A549 (cell line): Measurements from ENCODE around the gene PRRG4. TPM values are rescaled to one million over a fixed set of nuclear protein-coding genes. Genes with fewer than 3 reads are reported as not detected.
A peak's percentile ranks its signal among the peaks of the same experiment; 100 is the strongest.

Experiments used
- ATAC-seq, 2 experiments: fragments of 200-7000 bp in 1 of 2; fragments of >200 bp in 1 of 2; cut with Nextera tagmentation in 1 of 2; cut with Tn5 transposase in 1 of 2; 3 replicates each; pipeline versions ENCODE4 v1.8.0 to v1.9.1; 2018 to 2020; ENCODE audit warnings: mild to moderate bottlenecking in 1 of 2, moderate library complexity in 1 of 2
- CTCF ChIA-PET: fragments of 300-600 bp; sonication (Branson Sonifier 250); formaldehyde crosslinking; extraction: SDS; loops from one replicate; lab custom pipeline; 2021; ENCODE audit warnings: antibody characterized with exemption, inconsistent platforms; lab: Yijun Ruan, JAX
- POLR2A ChIA-PET: fragments of 350-600 bp; formaldehyde crosslinking; extraction: SDS; loops from one replicate; lab custom pipeline; 2021; ENCODE audit warnings: antibody characterized with exemption, inconsistent platforms; lab: Yijun Ruan, JAX
- DNase-seq, 2 experiments: peaks; one replicate each; pipeline versions ENCODE4 v3.0.0 to v3.0.0-alpha.2; 2011 to 2016; ENCODE audit warnings: low read depth in 1 of 2, low spot score in 1 of 2
- FAIRE-seq: peaks from 2 replicates; lab custom pipeline; 2011; peaks lifted over from hg19 to GRCh38; lab: Jason Lieb, UNC
- H3K27ac ChIP-seq, 2 experiments: fragments of >200 bp; sonication (Bioruptor Twin); formaldehyde crosslinking; 3 replicates each; pipeline ENCODE4 v1.5.1; 2016 to 2017
- H3K4me1 ChIP-seq: fragments of >200 bp; sonication (Bioruptor Twin); formaldehyde crosslinking; 3 replicates; pipeline ENCODE4 v1.6.1; 2016
- H3K4me2 ChIP-seq: fragments of >200 bp; sonication (Bioruptor Twin); formaldehyde crosslinking; 3 replicates; pipeline ENCODE4 v1.6.1; 2016
- H3K4me3 ChIP-seq: fragments of >200 bp; sonication (Bioruptor Twin); formaldehyde crosslinking; 3 replicates; pipeline ENCODE4 v1.5.1; 2016
- H3K9me3 ChIP-seq: fragments of >200 bp; sonication (Bioruptor Twin); formaldehyde crosslinking; 3 replicates; pipeline ENCODE4 v1.6.1; 2016
- BHLHE40 ChIP-seq: IDR thresholded peaks from 2 replicates; pipeline ENCODE4 v1.6.1; 2012; ENCODE audit warnings: low read depth, low read length, inconsistent platforms
- CHD2 ChIP-seq: fragments of 150-350 bp; IDR thresholded peaks from 2 replicates; pipeline ENCODE4 v1.6.1; 2014; ENCODE audit warnings: low read length; ENCODE audit not compliant: partially characterized antibody
- CHD4 ChIP-seq: fragments of 200-600 bp; sonication (generic); IDR thresholded peaks from 2 replicates; pipeline ENCODE4 v1.6.1; 2016; ENCODE audit warnings: antibody characterized with exemption, mild to moderate bottlenecking, borderline replicate concordance
- EHF ChIP-seq: fragments of 250-450 bp; sonication (Bioruptor Pico); IDR thresholded peaks from 2 replicates; pipeline ENCODE4 v1.5.0; 2020; ENCODE audit warnings: mild to moderate bottlenecking
- EHMT2 ChIP-seq: fragments of 200-600 bp; sonication (generic); IDR thresholded peaks from 2 replicates; pipeline ENCODE4 v1.6.1; 2016; ENCODE audit warnings: antibody characterized with exemption, low read depth, mild to moderate bottlenecking, moderate library complexity
- ESRRA ChIP-seq: fragments of 150-350 bp; IDR thresholded peaks from 2 replicates; pipeline ENCODE4 v1.6.1; 2014; ENCODE audit warnings: mild to moderate bottlenecking, low read length, borderline replicate concordance
- HOXA7 ChIP-seq: fragments of 250-450 bp; sonication (Bioruptor Pico); IDR thresholded peaks from 2 replicates; pipeline ENCODE4 v1.5.0; 2020; ENCODE audit warnings: mild to moderate bottlenecking, moderate library complexity
- HOXB13 ChIP-seq: fragments of 250-450 bp; sonication (Bioruptor Pico); IDR thresholded peaks from 2 replicates; pipeline ENCODE4 v1.5.0; 2020; ENCODE audit warnings: low read depth, mild to moderate bottlenecking, moderate library complexity
- HOXB5 ChIP-seq: fragments of 250-450 bp; sonication (Bioruptor Pico); IDR thresholded peaks from 2 replicates; pipeline ENCODE4 v1.5.0; 2020; ENCODE audit warnings: mild to moderate bottlenecking, moderate library complexity
- KDM5A ChIP-seq: fragments of 200-600 bp; sonication (generic); IDR thresholded peaks from 2 replicates; pipeline ENCODE4 v1.6.1; 2016; ENCODE audit warnings: antibody characterized with exemption, mild to moderate bottlenecking
- MAZ ChIP-seq: fragments of 150-350 bp; IDR thresholded peaks from 2 replicates; pipeline ENCODE4 v1.6.1; 2014; ENCODE audit warnings: antibody characterized with exemption, low read depth, low read length, borderline replicate concordance
- NFE2L2 ChIP-seq: fragments of 150-350 bp; conservative IDR thresholded peaks from 2 replicates; pipeline ENCODE4 v1.6.1; 2014; ENCODE audit warnings: low read length
- POLR2A ChIP-seq: IDR thresholded peaks from 2 replicates; pipeline ENCODE4 v1.6.1; 2012; ENCODE audit warnings: mild to moderate bottlenecking, low read length
- RNF2 ChIP-seq: fragments of 200-600 bp; sonication (generic); IDR thresholded peaks from 2 replicates; pipeline ENCODE4 v1.6.1; 2016; ENCODE audit warnings: low read depth, mild to moderate bottlenecking, antibody characterized with exemption, moderate library complexity, borderline replicate concordance
- TFCP2L1 ChIP-seq: fragments of 250-450 bp; sonication (Bioruptor Pico); IDR thresholded peaks from 2 replicates; pipeline ENCODE4 v1.5.0; 2021; ENCODE audit warnings: mild to moderate bottlenecking
- ZC3H11A ChIP-seq: fragments of 450-650 bp; IDR thresholded peaks from 2 replicates; pipeline ENCODE4 v1.6.1; 2014; ENCODE audit warnings: antibody characterized with exemption, mild to moderate bottlenecking
- ZFP36 ChIP-seq: fragments of 450-650 bp; IDR thresholded peaks from 2 replicates; pipeline ENCODE4 v1.6.1; 2014; ENCODE audit warnings: borderline replicate concordance; ENCODE audit not compliant: partially characterized antibody
- ZNF302 ChIP-seq: fragments of 250-450 bp; sonication (Bioruptor Pico); IDR thresholded peaks from 2 replicates; pipeline ENCODE4 v1.9.0; 2021; ENCODE audit warnings: inconsistent platforms, mild to moderate bottlenecking, moderate library complexity
- WGBS: methylation state at CpG from one replicate; pipeline ENCODE4 v1.1.6; 2017; ENCODE audit errors: missing lambda C conversion rate; 5-methylcytosine and 5-hydroxymethylcytosine counted together
- polyA plus RNA-seq, 4 experiments: library from polyadenylated mRNA; depleted of rRNA in 3 of 4; stranded (reverse); fragments of >200 nt; fragmentation: RNase III in 1 of 4; extraction: RNeasy Plus Mini Kit Qiagen cat#74134 plus additional on column Dnase treatment in 1 of 4; gene quantifications; 2 replicates in 3 of 4; 3 replicates in 1 of 4; pipeline ENCODE4 v1.2.3, GENCODE V29; 2011 to 2017
- TF ChIP-seq, protein P1 (sequence below): fragments of 250-450 bp; sonication (Bioruptor Pico); IDR thresholded peaks from 2 replicates; pipeline ENCODE4 v1.5.0; 2020; ENCODE audit warnings: low read depth, mild to moderate bottlenecking, moderate library complexity
- TF ChIP-seq, protein P2 (sequence below): fragments of >200 bp; sonication (Bioruptor Twin); formaldehyde crosslinking; IDR thresholded peaks from 3 replicates; pipeline ENCODE4 v1.6.1; 2016
- TF ChIP-seq, protein P3 (sequence below): IDR thresholded peaks from 2 replicates; pipeline ENCODE4 v1.6.1; 2012
- TF ChIP-seq, protein P4 (sequence below): fragments of >200 bp; sonication (Bioruptor Twin); formaldehyde crosslinking; IDR thresholded peaks from 2 replicates; pipeline ENCODE4 v1.6.1; 2016

Gene PRRG4
- polyA plus RNA-seq, 2 of the 4 experiments (the other 2 are of a cell fraction), result 0.83 to 1.4 TPM

DNA sequence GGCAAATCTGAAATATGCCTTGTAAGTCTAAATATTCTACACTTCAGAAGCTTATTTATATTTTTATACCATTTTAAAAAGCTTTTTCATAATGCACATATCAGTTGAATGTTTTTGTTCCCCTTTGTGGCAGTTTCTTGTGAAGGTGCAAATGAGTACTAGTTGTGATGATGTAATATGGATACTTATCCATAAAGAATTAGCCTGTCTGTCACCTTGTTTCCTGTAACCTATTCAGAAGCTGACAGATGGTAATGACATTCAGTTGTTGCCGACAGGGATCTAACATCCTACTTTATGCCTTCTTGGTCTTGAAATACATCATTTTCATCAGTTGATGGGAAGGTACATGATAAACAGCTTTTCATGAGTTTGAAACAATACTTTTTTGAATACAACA, 65.7 kb downstream of the PRRG4 start:
- no peak overlapping the region for H3K27ac ChIP-seq
- no peak for TF ChIP-seq CHD4
- TF ChIP-seq EHMT2, result no peak
- TF ChIP-seq, protein P1, sequence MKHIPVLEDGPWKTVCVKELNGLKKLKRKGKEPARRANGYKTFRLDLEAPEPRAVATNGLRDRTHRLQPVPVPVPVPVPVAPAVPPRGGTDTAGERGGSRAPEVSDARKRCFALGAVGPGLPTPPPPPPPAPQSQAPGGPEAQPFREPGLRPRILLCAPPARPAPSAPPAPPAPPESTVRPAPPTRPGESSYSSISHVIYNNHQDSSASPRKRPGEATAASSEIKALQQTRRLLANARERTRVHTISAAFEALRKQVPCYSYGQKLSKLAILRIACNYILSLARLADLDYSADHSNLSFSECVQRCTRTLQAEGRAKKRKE, result no peak
- TF ChIP-seq HOXB13 (CRISPR knock-in tag), result no peak
- no peak for TF ChIP-seq POLR2A
- no peak for TF ChIP-seq EHF (CRISPR knock-in tag)
- TF ChIP-seq, protein P2, sequence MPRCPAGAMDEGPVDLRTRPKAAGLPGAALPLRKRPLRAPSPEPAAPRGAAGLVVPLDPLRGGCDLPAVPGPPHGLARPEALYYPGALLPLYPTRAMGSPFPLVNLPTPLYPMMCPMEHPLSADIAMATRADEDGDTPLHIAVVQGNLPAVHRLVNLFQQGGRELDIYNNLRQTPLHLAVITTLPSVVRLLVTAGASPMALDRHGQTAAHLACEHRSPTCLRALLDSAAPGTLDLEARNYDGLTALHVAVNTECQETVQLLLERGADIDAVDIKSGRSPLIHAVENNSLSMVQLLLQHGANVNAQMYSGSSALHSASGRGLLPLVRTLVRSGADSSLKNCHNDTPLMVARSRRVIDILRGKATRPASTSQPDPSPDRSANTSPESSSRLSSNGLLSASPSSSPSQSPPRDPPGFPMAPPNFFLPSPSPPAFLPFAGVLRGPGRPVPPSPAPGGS, result no peak
- TF ChIP-seq ZFP36, result no peak
- TF ChIP-seq, protein P3, sequence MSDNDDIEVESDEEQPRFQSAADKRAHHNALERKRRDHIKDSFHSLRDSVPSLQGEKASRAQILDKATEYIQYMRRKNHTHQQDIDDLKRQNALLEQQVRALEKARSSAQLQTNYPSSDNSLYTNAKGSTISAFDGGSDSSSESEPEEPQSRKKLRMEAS, result no peak
- TF ChIP-seq ZNF302 (CRISPR knock-in tag), result no peak
- TF ChIP-seq KDM5A, result no peak
- TF ChIP-seq NFE2L2, result no peak
- TF ChIP-seq RNF2, result no peak
- TF ChIP-seq ZC3H11A, result no peak
- TF ChIP-seq MAZ, result no peak
- no peak for TF ChIP-seq HOXA7
- TF ChIP-seq BHLHE40, result no peak
- DNase-seq (no peak), FAIRE-seq (no peak), ATAC-seq (no peak)
- H3K9me3 ChIP-seq, result no peaks in the 10 kb centered on the region
- ChIA-PET POLR2A (no interaction called here), CTCF (interaction anchor here (1.8 to 3.2 kb wide), 2 partner anchors 11 to 86 kb away, joined by 6 to 15 read pairs; no protein-coding TSS in a partner anchor)
- 83% methylated on average over 1 of the region's 1 CpG for WGBS
- H3K4me1 ChIP-seq, result peaks cover 19% of the 10 kb centered on the region
- H3K4me2 ChIP-seq, result peak overlapping the region; percentile 69
- no peak overlapping the region for H3K4me3 ChIP-seq

DNA sequence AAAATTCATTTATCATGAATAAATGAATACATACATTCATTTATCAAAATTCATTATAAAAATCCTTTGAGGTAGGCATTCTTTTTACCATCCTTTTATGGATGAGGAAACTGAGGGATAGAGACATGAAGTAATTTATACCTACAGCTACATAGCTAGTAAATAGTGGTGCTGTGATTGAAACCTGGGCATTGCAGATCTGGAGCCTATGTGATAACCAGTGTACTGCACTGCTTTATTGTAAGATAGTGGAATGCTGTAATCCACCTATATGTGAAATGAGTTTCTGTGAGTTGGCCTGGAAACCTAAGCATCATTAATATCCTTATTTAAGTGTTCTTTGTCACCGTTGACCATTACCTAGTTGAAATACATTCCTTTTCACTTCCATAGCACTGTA, 67.4 kb downstream of the PRRG4 start:
- no peak for DNase-seq
- H3K27ac ChIP-seq, result no peak overlapping the region
- POLR2A ChIA-PET, result interaction anchor here (0.5 kb wide), 1 partner anchor 839 kb away, joined by 3 read pairs; the partner anchor contains the start of gene CD59
- no peak for FAIRE-seq
- H3K9me3 ChIP-seq, result no peaks in the 10 kb centered on the region
- H3K4me1 ChIP-seq, result peaks cover 12% of the 10 kb centered on the region
- no peak for ATAC-seq
- WGBS, result 87% methylated on average over 1 of the region's 1 CpG
- TF ChIP-seq MAZ (no peak), ESRRA (no peak), NFE2L2 (no peak), HOXB5 (CRISPR knock-in tag) (no peak), HOXA7 (no peak)
- no peak overlapping the region for H3K4me3 ChIP-seq
- CTCF ChIA-PET, result interaction anchor here (1.2 to 1.8 kb wide), 2 partner anchors 12 to 88 kb away, joined by 3 to 6 read pairs; no protein-coding TSS in a partner anchor
- no peak overlapping the region for H3K4me2 ChIP-seq

DNA sequence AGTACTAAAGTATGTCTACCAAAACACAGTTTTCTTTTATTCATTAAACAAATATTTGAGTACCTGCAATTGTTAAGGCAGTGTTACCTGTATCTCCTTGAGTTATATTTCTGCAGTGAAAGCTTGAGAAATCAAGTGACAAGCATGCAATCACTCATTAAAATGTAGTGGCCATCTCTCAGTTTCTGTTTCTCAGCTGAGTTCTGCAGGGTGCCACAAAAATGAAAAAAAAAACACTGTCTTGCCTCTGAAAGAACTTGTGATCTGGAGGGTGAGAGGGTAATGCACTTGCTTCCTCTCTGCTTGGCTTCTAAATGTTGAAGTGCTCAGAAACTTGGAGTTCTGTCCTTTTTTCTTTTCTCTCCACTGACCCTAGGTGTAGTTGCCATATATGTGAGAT, 69.7 kb downstream of the PRRG4 start:
- H3K4me1 ChIP-seq, result peaks cover 12% of the 10 kb centered on the region
- ChIA-PET POLR2A (no interaction called here), CTCF (no interaction called here)
- H3K4me2 ChIP-seq, result no peak overlapping the region
- ATAC-seq (no peak), FAIRE-seq (no peak), DNase-seq (no peak)
- no peak for TF ChIP-seq EHMT2
- TF ChIP-seq, protein P4, sequence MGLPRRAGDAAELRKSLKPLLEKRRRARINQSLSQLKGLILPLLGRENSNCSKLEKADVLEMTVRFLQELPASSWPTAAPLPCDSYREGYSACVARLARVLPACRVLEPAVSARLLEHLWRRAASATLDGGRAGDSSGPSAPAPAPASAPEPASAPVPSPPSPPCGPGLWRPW, result no peak
- TF ChIP-seq KDM5A, result no peak
- TF ChIP-seq EHF (CRISPR knock-in tag), result no peak
- no peak for TF ChIP-seq CHD2
- no peak for TF ChIP-seq TFCP2L1 (CRISPR knock-in tag)
- no peak for TF ChIP-seq RNF2
- TF ChIP-seq, protein P3, result no peak
- no peak for TF ChIP-seq MAZ
- no peak overlapping the region for H3K4me3 ChIP-seq
- no peaks in the 10 kb centered on the region for H3K9me3 ChIP-seq
- H3K27ac ChIP-seq, result no peak overlapping the region
